Measurements from ENCODE around the gene ERN1.
"Not testable (repeated sequence)": the region's sequence is repeated elsewhere in the genome, so short reads cannot be mapped to it uniquely, and the experiment has no call there.

ERN1 gene

GRCh38 chr17:64129765-64130558, at the start of gene ERN1:
ERN1 (minus strand) TSS chr17:64130144; CDS start chr17:64130029, 115 bp downstream.
- peak; percentile 79 for DNase-seq

- not testable (repeated sequence) for DNase-seq
Measured at GRCh38 chr17:64179024-64179423, 49.1 kb upstream of the ERN1 start.

GRCh38 chr17:64178011-64178825, 48.3 kb upstream of the ERN1 start:
- no peak for DNase-seq

- no peak for DNase-seq
Measured at GRCh38 chr17:64177311-64178010, 47.5 kb upstream of the ERN1 start.

- DNase-seq: no peak
Measured at GRCh38 chr17:64176556-64176955, 46.6 kb upstream of the ERN1 start.

- no peak for DNase-seq
Measured at GRCh38 chr17:64174686-64175456, 44.9 kb upstream of the ERN1 start.

GRCh38 chr17:64173646-64174045, 43.7 kb upstream of the ERN1 start:
- DNase-seq: no peak

GRCh38 chr17:64172510-64172909, 42.6 kb upstream of the ERN1 start:
- no peak for DNase-seq

- no peak for DNase-seq
Measured at GRCh38 chr17:64171041-64171440, 41.1 kb upstream of the ERN1 start.

GRCh38 chr17:64170286-64170685, 40.3 kb upstream of the ERN1 start:
- DNase-seq: no peak

- not testable (repeated sequence) for DNase-seq
Measured at GRCh38 chr17:64167666-64168065, 37.7 kb upstream of the ERN1 start.

GRCh38 chr17:64166876-64167275, 36.9 kb upstream of the ERN1 start:
- DNase-seq: no peak

- DNase-seq: no peak
Measured at GRCh38 chr17:64165347-64165746, 35.4 kb upstream of the ERN1 start.

GRCh38 chr17:64164596-64165285, 34.8 kb upstream of the ERN1 start:
- DNase-seq: no peak

GRCh38 chr17:64163468-64163867, 33.5 kb upstream of the ERN1 start:
- no peak for DNase-seq

- no peak for DNase-seq
Measured at GRCh38 chr17:64162554-64162953, 32.6 kb upstream of the ERN1 start.

- DNase-seq: no peak
Measured at GRCh38 chr17:64161380-64162176, 31.6 kb upstream of the ERN1 start.

GRCh38 chr17:64160378-64160777, 30.4 kb upstream of the ERN1 start:
- no peak for DNase-seq

GRCh38 chr17:64158831-64159590, 29.1 kb upstream of the ERN1 start:
- DNase-seq: no peak

- no peak for DNase-seq
Measured at GRCh38 chr17:64158406-64158805, 28.5 kb upstream of the ERN1 start.

Data from NCI-H526 treated with DMSO at 0.1 percent for 48 hours (cell line).